Articular chondrocyte of knee joint (primary cell): ENCODE results near the gene OR5V1. TPM values are rescaled to one million over a fixed set of nuclear protein-coding genes. Genes with fewer than 3 reads are reported as not detected.

Experiments used
- total RNA-seq: library from RNA; depleted of rRNA; stranded (reverse); fragments of >200 nt; gene quantifications from 2 replicates; pipeline ENCODE4 v1.2.3, GENCODE V29; 2012

The OR5V1 gene
- not detected in 2 replicates for total RNA-seq

DNA sequence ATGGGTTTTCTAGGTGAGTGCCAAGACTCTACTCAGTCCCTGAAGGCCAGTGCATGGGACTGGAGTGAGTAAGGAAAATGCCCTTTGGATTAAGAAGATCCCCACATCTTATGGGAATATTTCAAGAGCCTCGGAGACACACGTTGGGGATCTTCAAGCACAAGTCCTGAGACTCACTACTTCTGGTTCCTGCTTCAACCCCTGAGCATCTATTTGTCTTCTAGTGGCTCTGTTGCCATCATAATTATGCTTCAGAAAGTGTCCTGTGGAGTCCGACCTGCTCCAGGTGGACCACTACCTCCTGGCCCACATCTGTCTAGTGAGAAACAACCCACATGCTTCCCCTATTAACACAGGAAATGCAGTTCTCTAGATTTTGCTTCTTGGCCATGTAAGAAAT, at the start of gene OR5V1:
Gene OR5V1 (minus strand): TSS at position 101 of the 400 bp plus-strand sequence. CDS start 12,670 bp downstream, outside the sequence.

DNA sequence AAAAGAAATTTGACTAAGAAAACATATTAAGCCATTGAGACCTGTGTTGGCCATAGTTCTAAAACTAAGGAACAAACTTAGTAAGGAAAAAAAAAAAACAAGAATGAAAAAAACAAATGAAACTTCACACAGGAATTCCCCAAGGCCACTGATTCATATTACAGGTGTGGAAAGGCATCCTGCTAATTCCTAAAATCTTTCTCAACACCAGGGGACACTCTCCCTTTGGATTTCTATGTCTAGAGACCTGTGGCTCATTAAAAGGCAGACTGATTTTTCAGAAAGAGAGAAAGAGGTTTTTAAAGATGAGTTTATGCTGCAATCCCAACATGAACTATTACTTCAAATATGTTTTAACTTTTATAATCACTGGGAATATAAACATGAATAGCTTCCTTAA, 45.9 kb upstream of the OR5V1 start, which contains the start of gene OR12D1:
Gene OR12D1 (plus strand): TSS at position 341 of the 400 bp plus-strand sequence.

DNA sequence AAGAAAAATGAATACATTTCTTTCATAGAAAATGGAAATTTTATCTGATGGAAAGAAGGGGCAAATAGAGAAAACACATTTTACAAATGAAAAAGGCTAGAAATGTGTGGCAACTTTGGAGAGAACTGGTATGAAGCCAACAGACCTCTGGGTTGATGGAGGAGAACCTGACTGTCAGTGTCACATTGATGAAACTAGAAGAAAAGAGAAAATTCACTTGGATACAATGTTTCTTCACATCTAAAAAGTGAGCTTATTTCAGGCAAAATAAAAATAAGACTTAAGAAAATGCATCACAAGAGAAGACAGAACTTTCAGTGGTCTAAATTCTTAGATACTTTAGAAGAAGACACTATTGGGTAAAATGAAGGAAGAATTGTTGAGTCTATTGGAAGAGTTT, 26.7 kb upstream of the OR5V1 start, which contains the start of gene OR12D2:
Gene OR12D2 (plus strand): TSS at position 301 of the 400 bp plus-strand sequence. CDS start 1,069 bp downstream, outside the sequence.

DNA sequence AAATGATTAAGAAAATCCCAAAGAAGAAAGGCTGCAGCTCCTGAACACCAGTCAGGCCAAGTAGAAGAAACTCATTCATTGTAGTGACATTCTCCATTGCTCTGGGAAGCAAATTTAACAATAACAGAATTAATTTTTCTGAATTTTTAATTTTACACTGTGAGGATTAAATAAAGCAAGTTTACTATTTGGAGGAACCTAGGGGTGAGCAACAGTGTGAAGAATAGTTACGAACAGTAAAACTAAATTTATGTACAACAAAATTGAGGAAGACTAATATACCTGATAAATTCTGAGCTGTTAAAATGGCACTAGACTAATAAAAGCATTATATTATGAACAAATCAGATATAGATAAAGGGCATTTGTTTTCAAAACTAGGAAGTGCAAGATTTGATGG, 6.5 kb upstream of the OR5V1 start, which contains the start of gene OR12D3:
Gene OR12D3 (minus strand): TSS at position 101 of the 400 bp plus-strand sequence. CDS start 4 bp downstream, at position 97.

Other genes starting within 250 kb of the OR5V1 start
- not detected in 2 replicates for gene OR2J2, start 198.0 kb downstream of the OR5V1 start, total RNA-seq
- gene OR14J1, start 67.2 kb downstream of the OR5V1 start, total RNA-seq, result not detected in 2 replicates
- gene OR12D3, start 6.4 kb upstream of the OR5V1 start, total RNA-seq, result not detected in 2 replicates
- not detected in 2 replicates for gene OR12D2, start 26.8 kb upstream of the OR5V1 start, total RNA-seq
- not detected in 2 replicates for gene OR12D1, start 46.1 kb upstream of the OR5V1 start, total RNA-seq
- gene OR10C1, start 70.4 kb upstream of the OR5V1 start, total RNA-seq, result not detected in 2 replicates
- gene OR11A1, start 88.2 kb upstream of the OR5V1 start, total RNA-seq, result not detected in 2 replicates
- not detected in 2 replicates for gene OR2H1, start 88.3 kb upstream of the OR5V1 start, total RNA-seq
- not detected in 2 replicates for gene MAS1L, start 119.1 kb upstream of the OR5V1 start, total RNA-seq
- gene UBD, start 190.9 kb upstream of the OR5V1 start, total RNA-seq, result 0.22 TPM in 1 of 2 replicates, not detected in the other
- gene OR2H2, start 216.3 kb upstream of the OR5V1 start, total RNA-seq, result not detected in 2 replicates